HG02870 (cell line): ENCODE data around the gene OR10A4.
"Not testable (repeated sequence)": the region's sequence is repeated elsewhere in the genome, so short reads cannot be mapped to it uniquely, and the experiment has no call there.

ENCODE experiments used
- ATAC-seq: cut with Tn5 transposase; IDR thresholded peaks from one replicate; pipeline ENCODE4 v1.9.1; 2021; ENCODE audit warnings: mild to moderate bottlenecking, moderate library complexity; ENCODE audit not compliant: unreplicated experiment

Gene OR10A4

GRCh38 chr11:6876325-6876724, at the start of gene OR10A4:
Gene OR10A4, plus strand, starts transcription at chr11:6876625. Its CDS starts 23 bp downstream, at chr11:6876648.
- no peak for ATAC-seq

GRCh38 chr11:6828103-6828502, 48.3 kb upstream of the OR10A4 start:
- ATAC-seq: no peak

- no peak for ATAC-seq
These were observed 43.1 kb upstream of the OR10A4 start for GRCh38 chr11:6833356-6833755.

GRCh38 chr11:6834021-6834420, 42.4 kb upstream of the OR10A4 start:
- no peak for ATAC-seq

- ATAC-seq: no peak
These were observed 34.7 kb upstream of the OR10A4 start for GRCh38 chr11:6841694-6842093.

GRCh38 chr11:6843670-6844069, 32.8 kb upstream of the OR10A4 start:
- no peak for ATAC-seq

GRCh38 chr11:6844356-6844755, 32.1 kb upstream of the OR10A4 start:
- no peak for ATAC-seq

- ATAC-seq: no peak
These were observed 31.0 kb upstream of the OR10A4 start, which contains the start of gene OR10A5 for GRCh38 chr11:6845383-6845782. Gene OR10A5, plus strand, starts transcription at chr11:6845683. Its CDS starts 0 bp downstream, at chr11:6845683.

- ATAC-seq: no peak
These were observed 25.9 kb upstream of the OR10A4 start for GRCh38 chr11:6850526-6850925.

- not testable (repeated sequence) for ATAC-seq
These were observed 21.6 kb upstream of the OR10A4 start for GRCh38 chr11:6854801-6855200.

GRCh38 chr11:6855971-6856541, 20.4 kb upstream of the OR10A4 start:
- no peak for ATAC-seq

GRCh38 chr11:6856871-6857270, 19.6 kb upstream of the OR10A4 start:
- peak; percentile 92 for ATAC-seq

GRCh38 chr11:6862961-6863360, 13.5 kb upstream of the OR10A4 start, which contains the start of gene OR10A2:
Gene OR10A2, plus strand, starts transcription at chr11:6863057. Its CDS starts 6,698 bp downstream, at chr11:6869755.
- no peak for ATAC-seq

- no peak for ATAC-seq
These were observed 12.0 kb upstream of the OR10A4 start for GRCh38 chr11:6864438-6864837.

GRCh38 chr11:6871278-6871677, 5.1 kb upstream of the OR10A4 start:
- no peak for ATAC-seq

- ATAC-seq: no peak
These were observed 664 bp upstream of the OR10A4 start for GRCh38 chr11:6875761-6876160.

GRCh38 chr11:6876914-6877313, 489 bp downstream of the OR10A4 start:
- ATAC-seq: no peak

- no peak for ATAC-seq
These were observed 6.3 kb downstream of the OR10A4 start for GRCh38 chr11:6882751-6883150.

- not testable (repeated sequence) for ATAC-seq
These were observed 11.3 kb downstream of the OR10A4 start for GRCh38 chr11:6887711-6888110.

- ATAC-seq: no peak
These were observed 12.4 kb downstream of the OR10A4 start for GRCh38 chr11:6888830-6889229.

GRCh38 chr11:6889835-6890234, 13.4 kb downstream of the OR10A4 start:
- peak; percentile 58 for ATAC-seq

- no peak for ATAC-seq
These were observed 16.0 kb downstream of the OR10A4 start, which contains the start of gene OR2D2 for GRCh38 chr11:6892400-6892799. Gene OR2D2, minus strand, starts transcription at chr11:6892500. Its CDS starts 0 bp downstream, at chr11:6892500.

GRCh38 chr11:6894097-6894496, 17.7 kb downstream of the OR10A4 start:
- ATAC-seq: no peak
